Stimulated activated naive CD8-positive, alpha-beta T cell treated with anti-CD3 and anti-CD28 coated beads, Interleukin-15, Interleukin-2, amounts not matched to agents 100 U/mL and 50 U/mL, for 24 hours (primary cell): ENCODE data around the gene ASCC3.
"Not testable (repeated sequence)": the region's sequence is repeated elsewhere in the genome, so short reads cannot be mapped to it uniquely, and the experiment has no call there.

Experiments
- ATAC-seq: fragments of 150-1000 bp; cut with Tn5 transposase; one replicate; pipeline ENCODE4 v1.10.0; 2021
- DNase-seq: peaks from one replicate; pipeline ENCODE4 v3.0.0; 2021

ASCC3 gene

DNA sequence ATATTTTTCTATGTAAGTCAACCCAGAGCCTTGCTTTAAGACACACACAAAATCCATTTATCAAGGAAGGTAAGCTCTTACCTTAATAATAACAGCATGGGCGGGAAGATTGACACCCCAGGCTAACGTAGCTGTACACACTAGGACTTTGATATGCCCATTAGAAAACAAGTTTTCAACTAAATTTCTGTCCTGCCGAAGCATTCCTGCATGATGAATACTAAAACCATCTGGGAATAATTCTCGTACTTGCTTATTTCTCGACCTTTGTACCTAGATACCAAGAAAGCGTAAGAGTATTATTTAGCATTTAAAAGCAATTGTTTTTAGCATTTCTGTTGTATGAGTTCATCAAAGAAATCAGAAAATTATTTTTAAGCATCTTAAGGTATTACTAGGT lies 218.9 kb downstream of the ASCC3 start:
- ATAC-seq (no peak), DNase-seq (no peak)

- ATAC-seq (no peak), DNase-seq (no peak)
These were observed 222.6 kb downstream of the ASCC3 start for GRCh38 chr6:100658486-100658885.

DNA sequence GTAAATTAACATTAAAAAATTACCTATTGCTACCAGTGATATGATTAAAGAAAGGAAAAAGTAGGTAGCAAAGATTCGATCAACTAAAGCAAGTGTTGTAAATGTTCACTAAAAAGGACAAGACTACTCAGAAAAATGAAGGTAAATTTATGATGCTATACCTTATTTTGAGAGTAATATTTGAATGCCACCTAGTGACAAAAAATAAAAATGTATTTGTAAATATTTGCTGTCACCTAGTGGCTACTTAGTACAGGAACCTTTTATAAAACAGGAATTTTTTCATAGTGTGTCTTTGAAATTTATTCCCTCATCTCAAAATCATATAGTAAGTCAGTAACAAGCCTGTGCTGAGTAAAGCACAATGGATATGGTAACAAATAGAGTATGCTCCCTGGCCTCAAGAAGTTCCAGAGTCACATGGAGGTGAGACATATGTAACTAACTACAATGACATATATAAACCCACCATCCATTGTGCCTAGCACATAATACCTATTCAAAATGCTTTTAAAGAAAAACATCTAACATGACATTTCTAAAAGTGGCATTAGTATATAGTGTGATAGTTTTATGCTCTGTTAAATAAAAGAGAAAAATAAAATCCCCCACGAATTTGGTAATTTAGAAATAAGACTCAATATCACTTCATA lies 223.3 kb downstream of the ASCC3 start:
- no peak for ATAC-seq
- DNase-seq = no peak

- not testable (repeated sequence) for DNase-seq, ATAC-seq
These were observed 240.0 kb downstream of the ASCC3 start for GRCh38 chr6:100641147-100641546.

GRCh38 chr6:100633096-100633777 lies 247.9 kb downstream of the ASCC3 start:
- ATAC-seq = no peak
- no peak for DNase-seq

- ATAC-seq = no peak
- DNase-seq = no peak
These were observed 250.6 kb downstream of the ASCC3 start for GRCh38 chr6:100630536-100630935.

- DNase-seq = no peak
- ATAC-seq = no peak
These were observed 253.0 kb downstream of the ASCC3 start for GRCh38 chr6:100627911-100628758.

GRCh38 chr6:100626721-100627120 lies 254.4 kb downstream of the ASCC3 start:
- DNase-seq = no peak
- ATAC-seq = no peak

DNA sequence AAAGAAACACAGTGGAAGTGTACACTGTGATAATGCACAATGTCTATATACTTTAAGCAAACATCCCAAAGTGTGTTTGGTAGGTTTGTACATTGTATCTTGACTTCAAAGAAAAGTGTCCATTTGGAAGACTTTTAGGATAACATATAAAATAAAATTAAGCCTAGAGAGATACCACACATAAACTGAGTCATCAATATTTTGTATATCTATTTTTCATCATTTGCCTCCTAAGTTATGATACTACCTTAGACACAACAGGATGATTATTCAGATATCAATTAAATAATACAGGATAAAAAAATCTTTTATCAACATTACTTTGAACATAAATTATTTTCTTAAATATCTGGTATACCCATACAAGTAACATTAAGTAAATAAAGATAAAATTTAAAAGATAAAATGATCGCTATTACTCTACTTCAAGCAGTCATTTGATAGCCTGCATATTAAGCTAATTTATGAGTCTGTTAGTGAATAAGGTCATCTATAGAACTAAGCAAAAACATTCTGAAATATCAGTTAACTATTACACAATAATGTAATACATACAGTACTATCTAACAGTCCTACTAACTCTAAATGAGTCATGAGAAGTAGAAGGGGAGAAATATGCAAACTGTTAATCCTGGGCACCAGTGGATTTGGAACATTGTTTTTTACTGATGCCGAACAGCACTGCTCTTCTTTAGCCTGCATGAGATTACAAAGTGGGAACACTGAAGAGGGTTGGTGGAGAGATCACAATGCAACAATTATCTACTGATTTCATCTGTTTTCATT lies 258.0 kb downstream of the ASCC3 start:
- DNase-seq (no peak), ATAC-seq (no peak)

DNA sequence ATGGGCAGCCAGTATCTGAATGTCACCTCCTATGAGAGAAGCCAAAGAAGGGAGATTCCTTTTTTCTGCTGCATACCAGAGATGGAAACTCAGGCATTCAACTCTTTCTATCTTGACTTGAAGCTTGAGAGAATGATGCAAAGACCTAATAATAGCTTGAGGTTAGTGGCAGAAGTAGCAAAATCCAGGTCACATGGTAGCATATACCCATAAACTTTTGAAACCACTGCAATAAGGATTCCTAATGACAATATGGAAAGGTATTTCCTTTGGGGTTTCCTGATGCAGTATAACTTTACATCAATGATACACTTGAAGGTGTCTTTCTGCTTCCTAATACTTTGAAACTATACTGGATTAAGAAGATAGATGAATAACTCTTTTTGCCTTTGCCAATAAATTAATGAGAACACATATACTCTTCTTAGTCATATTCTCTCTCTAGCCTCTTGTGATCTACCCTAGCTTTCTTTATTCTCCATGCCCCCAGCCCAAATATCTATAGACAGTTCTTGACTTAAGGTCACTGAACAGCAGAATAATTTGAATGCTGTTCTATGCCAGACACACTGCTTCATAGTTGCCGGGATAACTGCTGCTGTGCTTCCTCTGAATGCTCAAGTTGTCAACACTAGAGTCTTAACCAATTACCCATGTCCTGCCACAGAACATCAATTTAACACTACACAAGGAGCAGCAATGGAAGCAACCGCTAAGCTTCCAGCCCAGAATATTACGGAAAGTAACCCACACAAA lies 260.9 kb downstream of the ASCC3 start:
- no peak for ATAC-seq
- DNase-seq = no peak

DNA sequence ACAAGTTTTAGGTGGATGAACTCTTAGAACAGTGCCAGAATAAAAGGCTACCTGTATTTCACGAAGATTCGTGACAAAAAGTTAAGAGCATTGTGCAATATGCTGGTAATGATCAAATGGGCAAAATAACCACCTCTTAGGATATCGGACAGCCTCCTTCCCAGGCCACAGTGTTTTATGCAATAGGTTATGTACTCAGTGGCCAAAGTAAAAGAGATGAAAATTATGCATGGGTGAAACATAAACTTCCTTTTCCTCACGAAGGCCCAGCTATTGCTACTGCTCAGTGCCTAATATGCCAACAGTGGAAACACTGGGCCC lies 262.8 kb downstream of the ASCC3 start:
- DNase-seq (no peak), ATAC-seq (no peak)

DNA sequence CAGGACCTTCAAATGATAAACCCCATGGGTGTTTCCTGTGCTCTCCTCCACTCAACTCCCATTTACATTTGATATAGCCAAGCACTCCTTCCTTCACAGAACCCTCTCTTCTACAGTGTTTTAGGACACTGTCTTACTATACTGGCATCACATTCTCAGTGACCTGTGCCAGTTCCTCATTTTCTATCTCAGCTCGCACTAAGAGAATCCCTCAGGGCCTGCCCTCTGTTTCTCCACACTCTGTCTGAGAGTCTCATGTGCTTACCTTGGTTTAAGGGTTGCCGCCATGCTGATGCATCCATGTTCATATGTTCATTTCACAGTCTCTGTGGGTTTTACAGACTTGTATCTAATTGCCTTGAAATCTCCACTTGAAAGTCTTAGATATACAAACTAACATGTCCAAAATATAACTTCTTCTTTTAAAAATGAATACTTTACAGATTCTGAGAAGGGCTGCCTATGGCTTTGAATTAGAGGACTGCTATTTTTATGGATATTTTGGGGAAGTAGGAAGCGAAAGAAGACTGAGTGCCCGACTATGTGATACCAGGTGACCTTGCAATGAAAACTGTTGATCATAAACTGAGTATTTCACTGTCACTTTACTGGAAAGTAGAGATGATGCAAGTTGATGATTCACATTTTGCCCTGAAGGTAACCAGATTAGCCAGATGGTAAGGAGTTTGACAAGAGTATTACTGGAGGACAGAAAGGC lies 263.3 kb downstream of the ASCC3 start:
- ATAC-seq (no peak), DNase-seq (no peak)

- DNase-seq (no peak), ATAC-seq (no peak)
These were observed 266.2 kb downstream of the ASCC3 start for GRCh38 chr6:100614933-100615332.

DNA sequence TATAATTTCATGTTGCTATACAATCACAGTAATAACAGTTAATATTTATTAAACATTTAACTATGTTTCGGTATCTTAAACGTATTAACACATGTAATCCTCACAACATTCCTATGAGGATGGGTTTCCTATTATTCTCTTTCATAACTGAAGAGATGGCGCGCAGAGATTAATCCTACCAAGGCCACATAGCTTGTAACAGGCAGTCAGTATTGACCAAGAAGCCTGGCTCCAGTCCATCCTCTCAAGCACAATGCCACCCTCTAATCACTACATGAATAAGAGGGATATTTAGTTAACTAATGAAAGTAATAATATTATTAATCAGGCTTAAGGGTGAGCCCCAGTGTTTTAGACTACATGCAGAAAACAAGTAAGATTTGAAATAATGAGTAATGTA lies 266.7 kb downstream of the ASCC3 start:
- DNase-seq = no peak
- no peak for ATAC-seq

GRCh38 chr6:100613656-100614055 lies 267.5 kb downstream of the ASCC3 start:
- no peak for ATAC-seq
- DNase-seq = no peak

DNA sequence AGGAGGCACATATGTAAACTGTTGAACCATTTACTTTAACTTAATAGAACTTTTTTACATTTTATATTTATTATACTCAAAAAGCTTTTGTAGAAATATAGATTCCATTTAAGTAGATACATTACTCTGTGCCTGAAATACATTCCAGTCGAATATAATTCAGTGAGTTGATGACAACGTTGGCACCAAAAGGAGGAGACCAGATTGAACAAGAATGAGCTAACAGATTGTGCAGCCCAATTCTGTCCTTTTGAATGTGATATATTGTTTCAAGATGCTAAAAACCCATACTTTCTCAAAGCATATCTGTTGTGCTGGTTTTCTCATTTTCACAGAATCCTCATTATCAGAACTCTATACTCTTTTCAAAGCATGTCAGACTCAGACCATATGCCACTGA lies 269.0 kb downstream of the ASCC3 start:
- no peak for DNase-seq
- no peak for ATAC-seq

DNA sequence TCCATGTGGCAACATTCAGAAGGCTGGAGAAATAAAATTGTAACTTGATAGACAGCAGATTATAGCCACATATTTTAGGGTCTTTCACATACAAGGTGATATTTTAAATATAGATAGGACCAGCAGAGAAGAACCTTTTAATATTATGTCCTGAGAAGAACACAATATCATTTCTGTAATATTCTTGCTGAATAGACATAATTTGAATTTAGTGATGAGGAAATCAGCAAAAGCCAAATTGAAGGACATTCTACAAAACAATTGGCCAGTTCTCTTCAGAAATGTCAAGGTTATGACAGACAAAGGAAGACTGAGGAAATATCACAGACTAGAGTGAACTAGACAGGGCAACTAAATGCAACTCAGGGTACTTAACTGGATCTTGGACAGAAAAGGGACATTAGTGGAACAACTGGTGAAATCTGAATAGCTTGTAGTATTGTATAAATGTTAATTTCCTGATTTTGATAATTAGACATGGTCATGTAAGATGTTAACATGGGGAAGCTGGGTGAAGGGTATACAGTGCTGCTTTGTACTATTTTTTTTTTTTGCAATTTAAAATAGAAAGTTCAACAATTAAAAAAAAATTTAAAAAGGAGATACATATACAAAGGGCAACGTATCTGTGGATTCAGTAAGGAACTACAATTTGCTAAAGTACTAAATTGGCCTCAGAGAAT lies 281.9 kb downstream of the ASCC3 start:
- ATAC-seq (no peak), DNase-seq (no peak)

GRCh38 chr6:100595456-100595855 lies 285.7 kb downstream of the ASCC3 start:
- no peak for ATAC-seq

GRCh38 chr6:100593522-100593921 lies 287.6 kb downstream of the ASCC3 start:
- no peak for ATAC-seq
- no peak for DNase-seq

More at GRCh38 chr6:100595456-100595855, 285.7 kb downstream of the ASCC3 start:
- no peak for DNase-seq

DNA sequence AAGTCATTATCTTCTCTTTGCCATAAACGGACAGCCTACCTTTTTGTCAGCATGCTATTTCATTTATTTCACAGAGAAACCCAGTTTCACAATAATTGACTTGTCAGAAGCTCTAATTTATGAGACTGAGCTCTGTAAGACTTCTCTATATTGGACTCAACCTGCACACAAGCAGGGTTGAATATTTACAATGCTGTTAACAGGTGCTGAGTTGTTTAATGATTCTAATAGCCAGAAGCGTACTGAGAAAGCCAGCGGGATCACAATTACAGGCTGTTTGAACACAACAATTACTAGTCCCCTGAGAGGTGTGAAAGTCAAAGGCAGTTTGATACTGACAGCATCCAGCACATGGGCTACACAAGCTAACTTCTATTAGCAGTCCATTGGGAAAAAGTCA lies 288.2 kb downstream of the ASCC3 start:
- ATAC-seq (no peak), DNase-seq (no peak)

DNA sequence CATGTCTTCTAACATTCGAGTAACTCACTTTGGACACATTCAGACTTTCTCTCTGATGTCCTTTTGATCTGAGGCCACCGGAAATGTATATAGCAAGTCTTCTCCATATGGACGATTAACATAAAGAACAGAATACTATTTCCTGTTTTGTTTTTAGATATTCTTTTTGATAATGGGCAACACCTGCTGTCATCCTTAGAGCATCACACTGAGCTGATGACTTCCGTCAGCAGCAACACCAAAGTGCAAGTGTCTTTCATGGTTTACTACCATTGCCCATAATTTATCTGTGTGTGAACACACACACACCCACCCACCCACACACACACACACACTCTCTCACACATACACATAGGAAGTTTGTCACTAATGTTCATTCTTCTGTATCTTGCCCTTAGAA lies 303.7 kb downstream of the ASCC3 start:
- ATAC-seq (no peak), DNase-seq (no peak)
